ENCODE data around the gene MRPS34.

Gene MRPS34

GRCh38 chr16:1781758-1782407, 8.9 kb upstream of the MRPS34 start:
- DNase-seq (ENCODE audit: low read depth in 2 of 2): peak in 1 of 2 donors; percentile 9

- DNase-seq (ENCODE audit: low read depth in 2 of 2): no peak
Measured at GRCh38 chr16:1781254-1781653, 8.3 kb upstream of the MRPS34 start.

GRCh38 chr16:1780677-1781072, 7.7 kb upstream of the MRPS34 start:
- DNase-seq (ENCODE audit: low read depth in 2 of 2): no peak

- no peak for DNase-seq (ENCODE audit: low read depth in 2 of 2)
Measured at GRCh38 chr16:1779741-1780676, 7.1 kb upstream of the MRPS34 start.

- DNase-seq (ENCODE audit: low read depth in 2 of 2): no peak
Measured at GRCh38 chr16:1779234-1779701, 6.3 kb upstream of the MRPS34 start.

- DNase-seq (ENCODE audit: low read depth in 2 of 2): no peak
Measured at GRCh38 chr16:1778200-1779179, 5.6 kb upstream of the MRPS34 start.

GRCh38 chr16:1777375-1778199, 4.7 kb upstream of the MRPS34 start:
- DNase-seq (ENCODE audit: low read depth in 2 of 2): no peak

GRCh38 chr16:1776991-1777374, 4.0 kb upstream of the MRPS34 start:
- no peak for DNase-seq (ENCODE audit: low read depth in 2 of 2)

- DNase-seq (ENCODE audit: low read depth in 2 of 2): no peak
Measured at GRCh38 chr16:1776672-1776955, 3.7 kb upstream of the MRPS34 start.

- no peak for DNase-seq (ENCODE audit: low read depth in 2 of 2)
Measured at GRCh38 chr16:1775846-1776671, 3.1 kb upstream of the MRPS34 start.

GRCh38 chr16:1775006-1775845, 2.3 kb upstream of the MRPS34 start:
- DNase-seq (ENCODE audit: low read depth in 2 of 2): no peak

- no peak for DNase-seq (ENCODE audit: low read depth in 2 of 2)
Measured at GRCh38 chr16:1774448-1774780, 1.5 kb upstream of the MRPS34 start.

GRCh38 chr16:1773703-1774447, 941 bp upstream of the MRPS34 start:
- DNase-seq (ENCODE audit: low read depth in 2 of 2): no peak

- peak; percentile 30 to 55 for DNase-seq (ENCODE audit: low read depth in 2 of 2)
Measured at GRCh38 chr16:1772362-1772907, 499 bp downstream of the MRPS34 start, which contains the start of gene EME2. Gene EME2 (plus strand): TSS chr16:1772810. CDS start chr16:1773228, 418 bp downstream.

- DNase-seq (ENCODE audit: low read depth in 2 of 2): no peak
Measured at GRCh38 chr16:1771864-1772361, 1.0 kb downstream of the MRPS34 start.

- peak; percentile 70 to 73 for DNase-seq (ENCODE audit: low read depth in 2 of 2)
Measured at GRCh38 chr16:1771188-1771863, 1.6 kb downstream of the MRPS34 start, which contains the start of gene NME3. Gene NME3 (minus strand): TSS chr16:1771543. CDS start chr16:1771534, 9 bp downstream.
